HG02759 (cell line): Measurements from ENCODE around the gene SYT6.

ENCODE experiments used
- ATAC-seq: cut with Tn5 transposase; IDR thresholded peaks from one replicate; pipeline ENCODE4 v1.9.1; 2021; ENCODE audit warnings: mild to moderate bottlenecking, moderate library complexity; ENCODE audit not compliant: unreplicated experiment

SYT6 gene

DNA sequence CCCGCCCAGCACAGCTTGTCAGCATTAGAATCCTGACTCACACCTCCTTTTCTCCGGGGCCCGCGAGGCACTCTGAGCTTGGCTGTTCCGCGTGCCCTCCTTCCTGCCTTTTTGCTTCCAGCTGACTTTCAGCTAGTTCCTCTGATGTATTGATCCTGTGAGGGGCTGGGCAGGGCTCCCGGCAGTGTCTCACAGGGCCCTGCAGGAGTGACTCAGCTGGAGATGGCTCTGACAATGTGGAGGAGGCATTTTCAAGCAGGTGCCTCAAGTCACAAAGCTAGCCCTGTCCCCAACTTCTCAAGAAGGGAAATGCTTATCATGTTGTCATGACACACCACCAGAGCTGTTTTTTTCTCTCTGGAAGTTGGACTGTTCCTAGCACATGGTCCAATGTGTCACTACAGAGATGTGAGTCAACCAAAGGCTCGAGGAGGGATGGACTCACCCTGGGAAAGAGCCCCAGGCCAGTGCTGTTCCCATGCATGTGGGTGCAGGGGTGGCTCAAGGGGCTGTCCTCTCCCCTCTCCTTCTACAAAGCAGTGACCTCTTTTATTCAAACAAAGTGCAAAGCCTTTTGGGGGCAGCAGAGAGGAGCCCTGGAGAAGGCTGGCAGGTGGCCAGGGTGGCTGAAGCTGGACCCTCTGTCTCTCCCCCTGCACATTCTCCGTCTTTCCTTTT lies 30.6 kb downstream of the SYT6 start:
- ATAC-seq, result no peak

DNA sequence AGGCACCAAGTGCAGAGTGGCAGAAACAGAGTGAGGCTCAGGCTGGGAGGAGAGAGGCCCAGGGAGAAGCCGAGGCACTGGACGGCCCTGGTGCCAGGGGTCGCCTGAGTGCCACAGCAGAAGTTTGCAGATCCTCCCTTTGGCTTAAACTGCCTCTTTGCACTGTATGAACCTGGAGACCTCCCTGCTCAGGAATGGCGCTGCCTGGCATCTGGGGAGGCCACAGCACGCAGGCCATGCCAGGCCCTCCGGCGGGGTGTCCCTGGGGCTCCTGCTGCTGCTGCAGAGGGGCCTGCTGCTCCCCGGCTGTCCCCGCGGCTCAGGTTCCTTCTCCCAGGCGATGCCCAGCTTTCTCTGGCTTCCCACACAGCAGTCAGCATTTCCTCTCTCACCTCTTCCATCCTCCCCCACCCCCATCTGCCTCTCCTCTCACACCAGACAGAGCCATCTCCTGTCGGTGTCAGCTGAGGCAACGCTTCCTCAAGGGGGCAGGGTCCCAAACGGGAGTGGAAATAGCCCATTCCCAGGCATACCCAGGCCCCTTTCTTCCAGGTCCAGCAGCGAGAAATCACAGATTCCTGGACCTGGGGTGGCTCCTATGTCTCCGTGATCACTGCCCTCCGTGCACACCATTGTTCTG lies 35.2 kb downstream of the SYT6 start:
- ATAC-seq, result no peak

GRCh38 chr1:114117654-114118053 lies 36.0 kb downstream of the SYT6 start:
- ATAC-seq, result no peak

GRCh38 chr1:114116086-114116485 lies 37.6 kb downstream of the SYT6 start:
- no peak for ATAC-seq

DNA sequence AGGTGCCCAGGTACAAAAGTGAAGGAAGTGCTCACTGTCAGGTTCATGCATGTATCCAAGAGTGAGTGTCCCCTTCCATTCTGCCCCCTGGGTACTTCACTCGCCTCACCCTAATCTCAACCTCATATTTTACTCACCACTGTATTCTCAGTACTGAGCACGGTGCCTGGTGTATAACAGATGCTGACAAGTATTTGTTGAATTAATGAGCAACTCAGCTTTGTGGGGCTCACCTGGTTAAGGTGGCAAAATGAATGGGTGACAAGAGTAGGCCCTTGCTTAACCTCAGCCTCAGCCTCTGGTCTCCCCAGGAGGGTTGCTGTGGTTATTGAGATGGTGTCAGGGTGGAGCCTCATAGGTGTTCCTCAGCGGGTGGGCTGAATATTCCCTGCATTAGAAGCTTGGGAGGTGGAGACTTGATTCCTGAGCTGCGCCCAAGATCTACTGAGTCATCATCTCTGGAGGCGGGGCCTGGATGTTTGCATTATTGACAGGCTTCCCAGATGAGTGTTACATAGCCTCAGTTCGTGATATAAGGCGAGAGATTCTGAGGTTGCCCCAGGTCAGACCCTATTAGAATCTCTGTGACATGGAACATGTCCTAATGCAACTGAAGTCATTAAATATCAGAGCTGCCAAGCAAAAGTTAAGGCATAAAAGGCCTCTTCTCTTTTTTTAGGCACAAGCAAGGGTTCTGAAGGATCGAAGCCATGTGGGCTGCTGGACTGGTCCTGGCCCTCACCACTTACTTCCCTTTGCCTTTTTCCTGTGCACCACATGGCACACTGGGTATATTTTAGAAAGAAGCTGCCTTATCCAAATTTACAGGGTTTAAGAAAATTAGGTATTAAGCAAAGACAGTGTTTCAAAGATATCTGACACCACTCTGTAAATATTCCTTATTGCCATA lies 39.2 kb downstream of the SYT6 start:
- no peak for ATAC-seq

GRCh38 chr1:114113411-114114184 lies 40.1 kb downstream of the SYT6 start:
- no peak for ATAC-seq

- no peak for ATAC-seq
Observed at GRCh38 chr1:114112775-114113174, 40.9 kb downstream of the SYT6 start.

DNA sequence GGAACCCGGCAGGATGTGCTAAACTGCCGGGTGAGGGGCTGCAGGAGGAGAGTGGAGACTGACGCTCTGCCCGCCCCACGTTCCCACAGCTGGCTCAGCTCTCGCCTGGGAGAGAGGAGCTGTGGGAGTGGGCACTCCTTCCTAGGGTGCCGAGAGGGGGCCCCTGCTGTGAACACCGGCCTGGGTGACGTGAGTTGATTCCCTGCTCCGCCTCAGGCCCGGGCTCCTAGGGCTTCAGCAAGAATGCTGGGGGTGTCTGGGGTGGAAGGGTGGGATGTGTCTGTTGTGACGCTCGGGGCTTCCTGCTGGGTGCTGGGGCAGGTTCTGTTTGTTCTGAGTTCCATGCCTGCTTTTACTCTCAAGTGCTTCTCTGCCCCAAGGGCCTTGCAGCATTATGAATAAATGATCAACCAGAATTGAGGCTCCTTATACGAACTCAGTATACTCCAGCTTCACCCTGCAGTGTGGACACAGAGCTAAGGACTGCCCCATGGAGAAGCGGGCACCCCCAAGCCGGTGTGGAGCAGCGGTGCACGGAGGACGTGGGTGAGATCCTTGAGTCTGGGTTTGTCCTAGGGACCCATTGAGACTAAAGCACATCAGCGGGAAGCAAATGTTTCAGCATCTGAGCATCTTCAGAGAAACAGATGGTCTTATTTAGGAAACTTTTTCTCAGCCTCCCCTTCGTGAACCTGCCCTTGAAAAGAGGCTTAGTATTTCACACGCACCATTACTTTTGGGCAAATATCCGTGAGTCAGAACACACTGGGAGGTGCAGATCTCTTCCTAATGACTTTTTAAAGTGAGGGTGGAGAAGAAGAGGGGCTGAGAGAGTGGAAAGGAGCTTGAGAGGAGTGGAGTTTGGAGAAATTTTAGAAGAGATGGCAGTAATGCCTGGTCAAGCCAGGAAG lies 41.7 kb downstream of the SYT6 start:
- ATAC-seq, result no peak

- ATAC-seq, result no peak
Observed at GRCh38 chr1:114109981-114110380, 43.7 kb downstream of the SYT6 start.

DNA sequence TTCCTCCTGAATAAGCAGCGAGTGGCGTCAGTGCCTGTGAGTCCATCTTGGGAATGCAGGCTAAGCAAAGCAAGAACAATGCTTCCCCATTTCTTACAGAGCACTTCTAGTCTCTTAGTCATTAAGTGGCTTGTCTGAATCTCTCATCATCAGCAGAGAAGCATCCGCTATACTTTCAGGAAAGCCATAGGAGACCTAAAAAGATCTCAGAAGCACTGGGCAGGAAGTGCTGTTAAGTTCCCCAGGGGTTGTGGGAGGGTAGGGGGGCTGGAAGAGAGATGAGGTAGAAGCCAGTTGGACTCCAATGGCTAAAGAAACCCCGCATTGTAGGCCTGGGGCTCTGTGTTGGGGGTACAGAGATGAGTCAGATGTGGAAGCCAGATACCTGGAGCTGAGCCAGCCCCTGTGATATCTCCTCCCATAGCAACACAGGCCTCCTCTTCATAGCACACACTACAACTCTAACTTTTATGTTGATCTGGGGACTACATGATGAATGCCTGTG lies 44.9 kb downstream of the SYT6 start:
- ATAC-seq, result peak; percentile 83

- ATAC-seq, result no peak
Observed at GRCh38 chr1:114107474-114108435, 45.9 kb downstream of the SYT6 start.

DNA sequence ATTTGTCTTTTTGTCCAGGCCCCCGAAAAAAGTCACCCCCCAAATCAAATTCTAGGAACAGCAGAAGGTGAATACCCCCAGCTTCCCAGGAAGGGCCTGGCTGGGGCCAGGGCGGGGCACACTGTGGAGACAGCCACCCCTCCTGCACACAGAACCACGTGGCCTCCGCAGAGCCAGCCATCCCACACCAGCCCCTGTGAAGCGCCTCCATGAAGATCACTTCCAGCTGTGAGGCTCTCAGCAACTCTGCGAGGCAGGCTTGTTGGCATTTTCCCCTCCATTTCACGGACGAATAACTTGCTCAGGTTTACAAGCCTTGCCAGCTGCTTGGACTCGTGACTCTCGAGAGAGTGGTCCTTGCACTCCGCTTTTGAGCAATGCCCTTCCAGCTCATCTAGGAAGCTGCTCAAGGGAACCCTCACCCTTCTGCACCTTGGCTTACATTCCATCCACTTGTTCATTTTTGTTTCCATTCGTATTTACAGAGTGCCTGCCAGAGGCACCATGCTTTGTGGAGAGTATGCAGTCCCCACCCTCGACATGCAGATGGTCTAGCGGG lies 48.2 kb downstream of the SYT6 start:
- ATAC-seq, result no peak

DNA sequence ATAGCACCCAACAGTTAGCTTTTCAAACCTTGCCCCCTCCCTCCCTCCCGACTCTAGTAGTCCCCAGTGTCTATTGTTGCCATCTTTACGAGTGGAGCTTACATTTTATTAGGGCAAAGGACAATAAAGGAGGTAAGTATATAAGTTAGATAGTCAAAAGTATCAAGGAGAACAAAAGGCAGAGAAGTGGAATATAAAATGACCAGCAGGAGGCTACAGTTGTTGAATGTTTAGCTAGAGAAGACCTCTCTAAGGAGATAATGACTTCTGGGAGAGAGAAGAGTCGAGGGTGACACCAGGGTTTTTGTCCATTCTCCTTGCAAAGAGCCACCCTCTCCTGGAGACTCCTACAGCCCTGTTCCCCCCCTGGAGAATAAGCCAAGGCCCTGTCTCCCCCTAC lies 48.7 kb downstream of the SYT6 start:
- ATAC-seq, result no peak

DNA sequence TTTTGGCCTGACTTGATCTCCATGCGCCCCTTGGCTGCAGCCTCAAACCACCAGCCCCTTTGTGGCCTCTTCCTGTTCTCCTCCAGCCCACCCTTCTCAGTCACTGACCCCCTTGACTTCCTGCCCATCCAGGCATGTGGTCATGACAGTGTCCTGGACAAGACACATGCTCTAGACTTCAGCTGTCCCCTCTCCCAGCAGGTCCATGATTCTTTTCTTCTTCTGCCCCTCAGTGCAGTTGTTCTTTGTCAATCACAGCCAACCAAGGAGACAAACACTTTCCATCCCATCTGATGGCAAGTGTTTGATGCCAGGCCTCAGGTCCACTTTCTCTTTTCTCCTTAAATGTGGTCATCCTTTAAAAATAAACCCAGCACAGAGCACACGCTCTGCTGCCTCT lies 49.7 kb downstream of the SYT6 start:
- no peak for ATAC-seq

- no peak for ATAC-seq
Observed at GRCh38 chr1:114102136-114102535, 51.5 kb downstream of the SYT6 start.

DNA sequence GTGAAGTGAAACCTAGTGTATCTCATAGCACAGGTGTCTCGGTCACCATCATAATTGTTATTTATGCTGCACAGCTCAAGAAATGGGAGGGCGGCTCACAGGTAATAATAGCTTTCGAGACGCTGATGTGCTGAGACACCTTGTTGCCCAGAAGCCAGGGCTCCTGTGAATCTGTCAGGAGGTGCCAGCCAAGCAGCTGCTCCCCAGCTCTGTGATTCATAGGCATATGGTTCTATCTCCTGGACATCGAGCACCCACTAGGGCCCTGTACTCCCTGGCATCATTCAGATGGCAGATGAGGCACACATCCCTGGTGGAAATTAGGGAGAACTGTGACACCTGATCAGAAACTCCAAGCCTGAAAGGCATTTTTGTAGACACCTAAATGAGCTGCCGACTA lies 53.5 kb downstream of the SYT6 start:
- ATAC-seq, result no peak

- no peak for ATAC-seq
Observed at GRCh38 chr1:114099268-114099667, 54.4 kb downstream of the SYT6 start.

GRCh38 chr1:114097109-114097508 lies 56.6 kb downstream of the SYT6 start:
- no peak for ATAC-seq
